CD4-positive, alpha-beta T cell treated with Interferon alpha-2 for 1 hour (primary cell): ENCODE data around the gene ZNF841.
"Not testable (repeated sequence)": the region's sequence is repeated elsewhere in the genome, so short reads cannot be mapped to it uniquely, and the experiment has no call there.

ENCODE experiments used
- DNase-seq, 2 donors: peaks; one replicate each; pipeline ENCODE4 v3.0.0-alpha.2; 2020 to 2022

Gene ZNF841

DNA sequence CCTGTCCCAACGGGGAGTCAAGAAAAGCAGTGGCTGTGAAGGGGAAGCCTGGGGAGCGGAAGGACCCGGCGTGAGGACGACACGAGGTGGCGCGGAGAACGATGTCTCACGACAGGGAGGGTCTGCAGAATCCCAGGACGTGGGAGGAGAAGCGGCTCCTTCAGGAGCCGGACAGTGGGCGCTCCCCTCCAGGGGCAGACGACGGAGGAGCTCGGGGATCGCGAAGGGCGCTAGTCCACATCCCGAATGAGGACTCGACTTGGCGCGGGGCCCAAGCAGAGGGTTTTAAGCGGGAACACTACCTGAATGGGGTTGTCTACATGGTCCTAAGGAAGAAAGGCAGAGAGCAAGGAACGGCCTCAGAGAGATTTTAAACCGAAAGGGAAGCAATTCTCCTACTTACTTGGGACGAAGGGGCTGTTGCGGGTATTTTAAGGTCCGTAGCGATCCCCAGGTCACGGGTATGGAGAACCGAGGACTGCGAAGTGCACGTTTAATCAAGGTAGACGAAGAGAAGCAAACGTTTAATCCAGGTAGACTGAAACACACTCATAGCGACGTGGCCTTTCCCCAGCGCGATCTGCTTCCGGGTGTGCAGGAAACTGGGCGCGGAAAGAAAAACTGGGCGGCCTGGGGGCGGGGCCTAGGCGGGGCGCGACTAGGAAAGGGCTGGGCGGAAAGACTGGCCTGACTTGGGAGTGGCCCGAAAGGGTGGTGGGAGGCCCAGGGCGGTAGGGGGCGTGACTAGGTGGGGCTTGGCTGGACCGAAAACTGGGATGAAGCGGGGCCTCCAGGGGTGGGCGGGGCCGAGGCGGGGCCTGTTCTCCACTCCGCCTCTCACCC, at the start of gene ZNF841:
Gene ZNF841 (minus strand): TSS at position 594 of the 843 bp plus-strand sequence. CDS start 10,964 bp downstream, outside the sequence.
- peak; percentile 87 to 91 for DNase-seq

DNA sequence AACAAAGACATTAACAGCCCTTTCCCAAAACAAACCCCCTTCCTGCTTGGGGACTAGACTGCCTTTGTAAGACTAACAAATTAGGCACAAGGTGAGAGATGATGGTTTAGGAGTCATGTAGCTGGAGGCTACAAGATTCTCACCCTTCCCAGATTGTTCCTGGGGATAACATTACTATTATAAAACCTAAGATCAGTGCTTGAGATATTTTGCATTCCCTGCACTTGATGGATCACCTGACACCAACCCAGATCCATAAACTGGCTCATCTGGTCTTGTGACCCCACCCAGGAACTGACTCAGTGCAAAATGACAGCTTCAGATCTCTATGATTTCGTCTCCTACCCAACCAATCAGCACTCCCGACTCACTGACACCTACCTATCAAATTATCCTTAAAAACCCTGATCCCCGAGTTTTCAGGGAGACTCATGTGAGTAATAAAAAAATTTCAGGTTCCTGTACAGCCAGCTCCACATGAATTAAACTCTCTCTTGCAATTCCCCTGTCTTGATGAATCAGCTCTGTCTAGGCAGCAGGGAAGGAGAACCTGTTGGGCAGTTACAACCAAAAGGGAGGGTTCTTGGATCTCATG, 46.5 kb upstream of the ZNF841 start:
- no peak for DNase-seq

DNA sequence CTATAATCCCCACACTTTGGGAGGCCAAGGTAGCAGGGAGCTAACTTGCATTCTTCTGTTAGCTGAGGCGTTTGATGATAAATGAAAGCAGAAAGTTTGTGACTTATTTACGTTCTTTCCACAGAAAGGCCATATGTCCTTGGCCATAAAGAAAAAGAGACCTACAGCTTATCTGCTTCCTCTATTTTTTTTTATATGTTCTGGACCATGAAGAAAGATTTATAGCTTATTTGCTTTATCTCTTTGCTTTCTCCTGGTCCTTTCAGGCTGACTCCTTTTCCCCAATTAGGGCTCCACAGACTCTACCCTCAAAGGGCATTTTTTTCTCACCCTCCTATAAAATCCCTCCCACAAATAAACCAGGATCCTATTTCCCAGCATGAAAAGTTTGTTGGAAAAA, 45.6 kb upstream of the ZNF841 start:
- DNase-seq = no peak

DNA sequence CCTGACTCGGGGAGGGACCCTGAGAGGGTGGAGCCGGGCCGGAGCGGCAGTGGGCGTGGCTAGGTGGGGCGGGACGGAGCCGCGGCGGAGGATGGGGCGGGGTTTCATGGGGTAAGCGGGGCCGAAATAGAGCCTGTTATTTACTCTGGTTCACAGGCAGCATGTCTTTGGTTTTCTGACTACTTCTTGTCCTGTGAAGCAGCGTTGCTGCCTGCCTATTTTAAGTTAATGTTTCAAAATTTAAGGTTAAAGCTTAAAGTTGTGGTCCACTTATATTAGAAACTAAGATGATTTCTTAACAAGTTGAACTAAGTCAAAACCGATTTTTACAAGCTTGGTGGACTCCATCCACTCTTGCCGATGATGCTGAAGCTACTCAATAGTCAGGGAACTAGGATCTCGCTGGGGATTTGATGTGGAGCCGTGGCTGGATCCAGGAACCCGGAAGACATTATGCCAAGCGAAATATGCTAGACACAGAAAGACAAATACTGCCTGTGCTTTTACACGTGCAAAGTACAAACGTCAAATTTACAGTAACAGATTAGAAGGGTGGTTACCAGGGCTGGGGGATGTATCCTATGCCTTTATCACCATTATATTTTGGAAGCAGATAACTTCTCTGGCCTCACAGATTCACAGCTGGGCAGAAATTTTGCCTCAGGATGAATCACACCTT, 44.6 kb upstream of the ZNF841 start:
- DNase-seq = no peak

DNA sequence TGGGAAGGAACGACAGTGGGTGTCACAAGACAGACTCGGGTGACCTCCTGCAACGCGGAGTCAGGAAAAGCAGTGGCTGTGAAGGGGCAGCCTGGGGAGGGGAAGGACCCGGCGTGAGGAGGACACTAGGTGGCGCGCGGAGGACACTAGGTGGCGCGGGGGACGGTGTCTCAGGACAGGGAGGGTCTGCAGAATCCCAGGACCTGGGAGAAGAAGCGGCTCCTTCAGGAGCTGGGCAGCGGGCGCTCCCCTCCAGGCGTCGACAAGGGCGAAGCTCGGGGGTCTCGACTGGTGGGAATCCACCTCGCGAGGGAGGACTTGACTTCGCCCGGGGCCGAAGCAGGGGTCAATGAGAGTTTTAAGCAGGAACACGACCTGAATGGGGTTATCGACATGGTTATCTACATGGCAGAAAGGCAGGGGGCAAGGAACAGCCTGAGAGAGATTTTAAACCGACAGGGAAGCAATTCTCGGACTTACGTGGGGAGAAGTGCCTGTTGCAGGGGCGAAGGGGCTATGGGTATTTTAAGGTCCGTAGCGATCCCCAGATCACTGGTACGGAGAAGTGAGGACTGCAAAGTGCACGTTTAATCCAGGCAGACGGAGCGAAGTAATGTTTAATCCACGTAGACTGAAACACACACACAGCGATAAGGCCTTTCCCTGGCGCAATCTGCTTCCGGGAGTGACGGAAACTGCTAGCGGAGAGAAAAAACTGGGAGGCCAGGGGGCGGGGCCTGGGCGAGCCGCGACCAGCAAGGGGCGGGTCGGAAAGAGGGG, 43.9 kb upstream of the ZNF841 start, which contains the start of gene ZNF616:
Gene ZNF616 (minus strand): TSS at position 687 of the 780 bp plus-strand sequence. CDS start 9,426 bp downstream, outside the sequence.
- DNase-seq = peak; percentile 95 to 98

DNA sequence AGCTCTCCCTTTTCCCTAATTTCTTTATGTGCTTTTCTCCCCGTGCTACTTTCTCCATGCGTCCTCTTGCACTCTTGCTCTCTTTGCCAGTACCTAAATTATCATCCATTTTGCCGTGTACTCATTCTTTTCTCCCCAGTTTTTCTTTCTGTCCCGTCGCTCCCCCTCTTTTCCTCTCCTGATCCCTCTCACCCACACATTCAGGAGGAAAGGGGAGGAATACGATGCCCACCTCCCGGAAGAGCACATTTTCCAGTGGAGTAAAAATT, 43.4 kb upstream of the ZNF841 start:
- no peak for DNase-seq

DNA sequence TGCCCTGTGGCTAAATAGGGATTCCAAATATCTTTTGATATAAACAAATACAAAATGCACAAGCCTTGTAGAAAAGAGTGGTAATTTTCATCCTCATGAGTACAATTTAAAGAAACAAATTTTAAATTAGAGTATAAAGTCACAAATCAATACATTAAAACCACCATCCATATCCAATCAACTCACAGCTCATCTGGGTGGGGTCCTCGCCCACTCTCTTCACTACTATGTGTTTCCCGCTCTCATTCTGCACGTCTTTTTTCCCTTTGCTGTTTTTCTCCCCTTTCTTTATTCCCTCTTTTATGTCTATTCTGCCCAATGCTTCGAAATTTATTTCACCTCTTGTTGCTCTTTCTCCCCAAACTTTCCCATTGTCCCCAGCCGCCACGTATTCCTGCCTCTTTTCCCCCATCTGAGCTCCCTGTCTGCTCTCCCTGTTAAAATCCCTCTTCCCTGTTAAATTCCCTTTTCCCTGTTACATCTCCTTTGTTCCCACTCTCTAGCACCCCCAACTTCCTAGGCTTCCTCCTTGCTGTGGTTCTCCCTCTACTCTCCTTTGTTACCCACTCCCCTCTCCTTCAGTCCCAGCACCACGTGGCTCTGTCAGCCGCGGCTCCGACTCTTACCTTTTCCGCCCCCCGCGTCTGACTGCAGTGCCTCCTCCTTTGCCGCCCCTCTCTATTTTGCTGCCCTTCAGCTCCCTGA, 42.9 kb upstream of the ZNF841 start:
- DNase-seq = peak in 1 of 2 donors; percentile 3

DNA sequence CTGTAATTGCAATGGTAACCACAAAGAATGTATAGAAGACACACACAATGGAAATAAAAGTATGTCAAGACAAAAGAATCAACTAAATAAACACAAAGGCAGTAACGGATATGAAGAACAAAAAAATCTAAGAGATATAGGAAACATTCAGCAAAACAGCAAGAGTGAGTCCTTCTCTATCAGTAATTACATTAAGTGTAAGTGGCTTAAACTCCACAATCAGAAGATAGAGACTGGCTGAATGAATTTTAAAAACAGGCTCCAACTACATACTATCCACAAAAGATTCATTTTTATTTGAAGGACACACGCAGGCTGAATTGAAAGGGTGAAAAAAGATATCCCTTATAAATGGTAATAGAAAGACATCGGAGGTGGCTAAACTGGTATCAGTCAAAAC, 24.7 kb upstream of the ZNF841 start:
- DNase-seq = no peak

DNA sequence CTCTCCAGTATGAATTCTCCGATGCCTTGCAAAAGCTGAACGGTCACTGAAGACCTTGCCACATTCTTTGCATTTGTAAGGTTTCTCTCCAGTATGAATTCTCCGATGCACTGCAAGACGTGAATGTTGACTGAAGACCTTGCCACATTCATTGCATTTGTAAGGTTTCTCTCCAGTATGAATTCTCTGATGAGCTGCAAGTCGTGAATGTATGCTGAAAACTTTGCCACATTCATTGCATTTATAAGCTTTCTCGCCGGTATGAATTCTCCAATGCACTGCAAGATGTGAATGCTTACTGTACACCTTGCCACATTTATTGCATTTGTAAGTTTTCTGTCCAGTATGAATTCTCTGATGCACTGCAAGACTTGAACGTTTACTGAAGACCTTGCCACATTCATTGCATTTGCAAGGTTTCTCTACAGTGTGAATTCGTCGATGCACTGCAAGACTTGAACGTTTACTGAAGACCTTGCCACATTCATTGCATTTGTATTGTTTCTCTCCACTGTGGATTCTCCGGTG, 20.0 kb upstream of the ZNF841 start:
- no peak for DNase-seq

DNA sequence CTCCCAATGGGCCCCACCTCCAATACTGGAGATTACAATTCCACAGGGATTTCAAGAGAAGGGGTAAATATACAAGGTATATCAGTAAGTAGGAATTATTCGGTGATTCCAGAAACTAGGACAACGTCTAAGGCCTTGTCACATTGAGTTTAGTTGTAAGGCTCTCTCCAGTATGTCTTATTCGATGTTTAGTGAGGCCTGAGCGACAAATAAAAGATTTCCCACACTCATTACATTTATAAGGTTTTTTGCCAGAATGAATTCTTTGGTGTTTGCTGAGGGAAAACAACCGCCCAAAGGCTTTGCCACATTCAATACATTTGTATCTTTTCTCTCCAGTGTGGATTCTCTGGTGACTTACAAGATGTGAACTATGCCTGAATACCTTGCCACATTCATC, 19.1 kb upstream of the ZNF841 start:
- DNase-seq = no peak

DNA sequence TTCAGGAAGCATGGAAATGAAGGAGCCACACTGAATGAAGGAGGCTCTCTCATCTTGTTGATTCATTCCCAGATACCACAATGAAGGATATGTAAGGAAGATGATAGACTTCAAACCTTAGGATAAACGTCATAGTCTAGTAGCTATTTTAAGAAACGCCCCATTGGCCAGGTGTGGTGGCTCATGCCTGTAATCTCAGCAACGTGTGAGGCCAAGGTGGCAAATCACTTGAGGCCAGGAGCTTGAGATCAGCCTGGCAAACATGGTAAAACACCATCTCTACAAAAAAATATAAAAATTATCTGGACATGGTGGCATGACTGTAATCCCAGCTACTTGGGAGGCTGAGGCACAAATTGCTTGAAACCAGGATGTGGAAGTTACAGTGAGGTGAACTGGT, 17.1 kb upstream of the ZNF841 start:
- DNase-seq = no peak

DNA sequence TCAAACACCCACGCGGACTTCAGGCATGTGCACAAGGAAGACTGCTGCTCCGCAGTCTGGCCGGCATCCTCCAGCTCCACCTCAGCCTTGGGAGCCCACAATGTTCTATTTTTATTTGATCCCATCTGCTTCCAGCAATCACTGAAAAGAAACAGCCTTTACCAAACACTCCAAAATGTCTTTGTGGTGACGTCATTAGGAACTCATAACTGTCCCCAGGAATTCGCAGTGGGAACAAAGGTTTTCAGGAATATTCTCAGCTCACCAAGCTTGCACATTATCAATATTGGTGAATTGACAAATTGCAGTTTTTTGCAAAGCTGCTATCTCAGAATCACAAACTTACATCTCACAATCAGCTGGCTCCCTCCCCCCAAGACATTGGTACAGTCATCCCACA, 15.2 kb upstream of the ZNF841 start:
- DNase-seq = no peak

DNA sequence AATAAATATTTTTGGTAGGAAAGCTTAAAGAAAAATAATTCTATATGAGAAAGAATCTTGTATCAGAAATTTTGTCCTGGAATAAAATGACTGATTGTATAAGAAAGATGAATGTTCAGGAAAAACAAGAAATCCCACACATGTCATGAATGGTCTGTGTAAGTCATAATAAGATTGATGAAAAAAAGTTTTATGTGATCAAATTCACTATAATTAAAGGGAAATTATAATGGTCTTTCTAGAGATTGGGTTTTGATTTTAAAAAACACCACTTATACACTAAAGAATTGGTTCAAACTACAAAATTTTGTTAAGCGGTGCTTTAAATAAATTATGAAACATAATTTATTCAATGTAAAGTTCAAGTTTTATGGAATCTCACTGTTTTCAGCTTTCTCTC, 7.2 kb upstream of the ZNF841 start:
- DNase-seq = no peak

DNA sequence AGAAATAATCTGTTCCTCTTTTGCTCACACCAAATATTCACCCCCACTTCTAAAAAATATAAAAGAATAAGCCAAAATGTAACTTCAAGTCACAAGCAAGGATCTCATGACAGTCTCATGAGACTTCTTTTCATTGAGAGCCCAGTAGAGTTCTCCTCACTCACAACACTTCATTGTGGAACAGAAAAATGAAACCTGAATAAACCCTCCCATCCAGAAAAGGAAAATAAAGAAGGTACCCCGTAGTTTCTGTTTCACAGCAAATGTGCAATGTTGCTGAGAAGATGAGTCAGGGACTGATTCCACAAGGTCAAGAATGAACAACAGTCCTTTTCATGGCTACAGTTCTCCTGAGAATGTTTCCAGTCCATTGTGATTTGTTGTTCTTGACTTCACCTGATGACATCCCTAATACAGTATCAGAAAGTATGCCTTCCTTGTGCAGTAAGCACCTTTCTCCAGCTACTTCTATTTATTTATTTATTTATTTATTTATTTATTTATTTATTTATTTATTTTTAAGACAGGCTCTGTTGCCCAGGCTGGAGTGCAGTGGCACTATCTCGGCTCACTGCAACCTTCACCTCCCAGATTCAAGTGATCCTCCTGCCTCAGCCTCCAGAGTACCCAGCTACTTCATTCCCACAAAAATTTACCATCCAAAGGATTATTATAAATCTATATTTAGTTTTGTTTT, 6.4 kb upstream of the ZNF841 start:
- no peak for DNase-seq

DNA sequence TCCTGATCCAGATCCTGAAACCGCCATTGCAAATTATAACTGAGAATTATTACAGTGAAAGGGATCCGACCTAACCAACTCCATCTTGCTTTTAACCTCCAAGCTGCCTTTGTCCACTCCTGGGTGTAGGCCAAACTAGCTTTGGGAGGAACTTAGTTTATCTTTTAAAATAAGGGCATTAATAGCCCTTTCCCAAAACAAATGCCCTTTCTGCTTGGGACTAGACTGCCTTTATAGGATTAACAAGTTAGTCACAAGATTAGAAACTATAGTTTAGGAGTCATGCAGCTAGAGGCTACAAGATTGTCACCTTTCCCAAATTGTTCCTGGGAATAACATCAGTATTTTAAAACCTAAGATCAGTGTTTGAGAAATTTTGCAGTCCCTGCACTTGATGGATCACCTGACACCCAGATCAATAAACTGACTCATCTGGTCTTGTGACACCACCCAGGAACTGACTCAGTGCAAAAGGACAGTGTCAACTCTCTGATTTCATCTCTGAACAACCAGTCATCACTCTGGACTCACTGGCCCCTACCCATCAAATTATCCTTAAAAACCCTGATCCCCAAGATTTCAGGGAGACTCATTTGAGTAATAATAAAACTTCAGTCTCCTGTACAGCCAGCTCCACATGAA, 4.1 kb upstream of the ZNF841 start:
- DNase-seq = no peak

DNA sequence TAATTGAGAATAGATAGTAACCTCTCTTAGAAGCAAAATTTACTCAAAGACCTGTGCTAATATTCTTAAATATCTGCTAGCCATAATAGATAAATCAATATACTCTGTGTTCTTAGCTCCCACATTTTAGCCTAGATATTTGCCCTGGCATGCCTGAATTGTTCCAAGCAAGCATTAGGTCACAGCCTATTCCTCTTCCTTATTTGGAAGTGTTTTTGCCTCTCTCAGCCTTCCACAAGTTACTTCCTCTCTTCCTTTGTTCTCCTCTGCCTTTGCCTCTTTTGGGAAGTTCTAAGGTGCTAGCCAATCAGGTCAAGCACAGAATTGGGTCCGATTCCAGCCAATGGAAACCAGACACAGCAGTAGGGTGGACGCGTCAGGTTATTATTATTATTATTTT, 851 bp upstream of the ZNF841 start:
- not testable (repeated sequence) for DNase-seq

DNA sequence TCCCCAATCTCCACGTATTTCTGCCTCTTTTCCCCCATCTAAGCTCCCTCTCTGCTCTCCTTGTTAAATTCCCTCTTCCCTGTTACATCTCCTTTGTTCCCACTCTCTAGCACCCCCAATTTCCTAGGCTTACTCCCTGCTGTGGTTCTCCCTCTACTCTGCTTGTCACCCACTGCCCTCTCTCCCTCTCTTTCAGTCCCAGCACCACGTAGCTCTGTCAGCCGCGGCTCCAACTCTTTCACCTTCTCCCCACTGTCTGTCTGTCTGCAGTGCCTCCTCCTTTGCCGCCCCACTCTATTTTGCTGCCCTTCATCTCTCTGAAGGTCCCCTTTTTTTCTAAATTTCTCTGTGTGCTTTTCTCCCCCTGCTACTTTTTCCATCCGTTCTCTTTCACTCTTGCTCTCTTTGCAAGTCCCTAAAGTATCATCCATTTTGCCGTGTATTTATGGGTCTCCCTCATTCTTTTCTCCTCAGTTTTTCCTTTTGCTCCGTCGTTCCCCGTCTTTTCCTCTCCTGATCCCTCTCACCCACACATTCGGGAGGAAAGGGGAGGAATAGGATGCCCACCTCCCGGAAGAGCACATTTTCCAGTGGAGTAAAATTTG, 937 bp downstream of the ZNF841 start:
- no peak for DNase-seq

DNA sequence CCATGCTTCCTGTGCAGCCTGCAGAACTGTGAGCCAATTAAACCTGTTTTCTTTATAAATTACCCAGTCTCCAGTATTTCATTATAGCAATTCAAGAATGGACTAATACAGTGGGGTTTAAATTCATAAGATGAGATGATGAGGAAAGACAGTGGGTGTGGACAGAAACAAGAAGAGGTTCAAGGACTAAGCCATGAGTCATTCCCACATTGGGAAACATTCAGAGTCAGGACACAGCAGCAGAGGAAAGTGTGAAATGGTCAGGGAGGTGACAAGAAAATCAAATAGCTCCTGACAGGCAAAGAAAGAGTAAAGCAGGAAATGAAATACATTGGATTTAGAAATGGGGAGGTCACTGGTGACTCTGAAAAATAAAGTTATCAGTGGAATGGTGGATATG, 9.1 kb downstream of the ZNF841 start:
- no peak for DNase-seq

DNA sequence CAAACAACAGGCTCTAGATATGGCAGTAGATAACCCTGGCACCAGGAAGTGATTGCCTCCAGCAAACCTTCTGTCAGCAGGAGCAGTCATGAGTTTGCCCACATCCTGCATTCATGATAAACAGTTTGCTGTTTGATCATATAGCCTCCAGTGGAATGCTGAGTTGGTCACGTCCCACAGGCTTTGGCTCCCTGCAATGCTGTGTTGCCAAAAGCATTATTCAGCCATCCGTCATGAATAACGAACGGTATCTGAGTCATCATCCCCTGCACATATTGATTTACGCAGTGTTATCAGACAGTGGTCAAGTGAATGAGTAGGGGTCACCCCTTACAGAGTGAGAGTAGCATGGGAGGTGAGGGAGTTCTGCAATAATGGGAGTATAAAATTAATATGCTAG, 25.1 kb downstream of the ZNF841 start:
- DNase-seq = no peak

DNA sequence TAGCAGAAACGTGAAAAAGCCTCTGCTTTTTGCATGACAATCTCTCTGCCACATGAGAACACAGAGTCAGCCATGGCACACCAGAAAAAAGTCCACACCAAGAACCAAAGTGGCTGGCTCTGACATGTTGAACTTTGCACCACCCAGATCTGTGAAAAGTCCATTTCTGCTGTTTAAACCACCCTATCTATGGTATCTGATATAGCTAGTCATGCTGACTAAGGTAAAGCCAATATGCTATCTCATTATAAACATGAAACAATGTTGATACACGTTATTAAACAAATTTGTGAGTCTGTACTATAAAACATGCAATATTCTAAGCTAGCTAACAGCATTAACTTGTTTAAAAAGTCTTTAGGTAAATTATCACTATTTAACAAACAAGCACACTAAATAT, 25.9 kb downstream of the ZNF841 start:
- no peak for DNase-seq
